Peyer's patch (tissue), 4 donors: ENCODE data around the gene EFCAB8.

Experiments
- CTCF ChIP-seq, 6 experiments: fragments of 450-650 bp in 4 of 6; fragments of 200-600 bp in 2 of 6; sonication (generic) in 1 of 6; IDR thresholded peaks; one replicate each; pipeline ENCODE4 v1.5.1; 2017 to 2019; ENCODE audit warnings: antibody characterized with exemption in 6 of 6, mild to moderate bottlenecking in 3 of 6, moderate library complexity in 1 of 6
- POLR2A ChIP-seq, 2 donors: fragments of 450-650 bp; IDR thresholded peaks; one replicate each; pipeline ENCODE4 v1.5.1; 2017; ENCODE audit warnings: antibody characterized with exemption in 2 of 2, mild to moderate bottlenecking in 2 of 2, moderate library complexity in 2 of 2

GRCh38 chr20:32810941-32811340 lies 47.8 kb upstream of the EFCAB8 start:
- TF ChIP-seq CTCF (IDR thresholded peaks at IDR 0.05): no peak
- no peak for TF ChIP-seq POLR2A (IDR thresholded peaks at IDR 0.05)
